Esophagus squamous epithelium (tissue), 5 donors: ENCODE data around the gene LCN10. TPM values are rescaled to one million over a fixed set of nuclear protein-coding genes. Genes with fewer than 3 reads are reported as not detected.

ENCODE experiments used
- DNase-seq: peaks from one replicate; lab custom pipeline; 2025; lab: John Stamatoyannopoulos, UW
- H3K27ac ChIP-seq, 4 donors: fragments of 200-600 bp; sonication (generic); one replicate each; pipeline ENCODE4 v1.5.1; 2016 to 2019; ENCODE audit warnings: mild to moderate bottlenecking in 1 of 4
- H3K27me3 ChIP-seq, 4 donors: fragments of 200-600 bp; sonication (generic); 1 replicate in 3 of 4; 2 replicates in 1 of 4; pipeline versions ENCODE4 v1.5.1 to v1.6.0; 2017 to 2021; ENCODE audit warnings: antibody characterized with exemption in 1 of 4
- H3K36me3 ChIP-seq, 3 donors: fragments of 200-600 bp; sonication (generic); one replicate each; pipeline ENCODE4 v1.5.1; 2016 to 2019
- H3K4me1 ChIP-seq, 3 donors: fragments of 200-600 bp; sonication (generic); one replicate each; pipeline ENCODE4 v1.5.1; 2017 to 2019
- H3K4me3 ChIP-seq, 4 donors: fragments of 200-600 bp; sonication (generic); 1 replicate in 3 of 4; 2 replicates in 1 of 4; pipeline ENCODE4 v1.5.1; 2016 to 2019; ENCODE audit warnings: mild to moderate bottlenecking in 2 of 4, moderate library complexity in 1 of 4
- H3K9me3 ChIP-seq, 3 donors: fragments of 200-600 bp; sonication (generic); one replicate each; pipeline ENCODE4 v1.5.1; 2016 to 2019
- POLR2A ChIP-seq, 4 donors: fragments of 450-650 bp; IDR thresholded peaks; one replicate each; pipeline ENCODE4 v1.6.1; 2017; ENCODE audit warnings: antibody characterized with exemption in 4 of 4, mild to moderate bottlenecking in 4 of 4, moderate library complexity in 3 of 4
- WGBS, 2 donors: methylation state at CpG; one replicate each; pipeline ENCODE4 v1.1.5; 2018; 5-methylcytosine and 5-hydroxymethylcytosine counted together
- intact Hi-C: fragments of 100-400 bp; cut with DNase I; formaldehyde crosslinking; loops from one replicate; pipeline ENCODE4 v1.15.0; 2022
- total RNA-seq, 4 donors: library from RNA; depleted of rRNA; stranded (reverse); fragments of >200 nt; gene quantifications; one replicate each; pipeline ENCODE4 v1.1.0, GENCODE V29; 2016
- TF ChIP-seq, protein P1 (sequence below), 6 experiments: fragments of 450-650 bp in 4 of 6; fragments of 200-600 bp in 2 of 6; sonication (generic) in 2 of 6; IDR thresholded peaks; one replicate each; pipeline ENCODE4 v1.5.1; 2016 to 2019; ENCODE audit warnings: antibody characterized with exemption in 6 of 6, mild to moderate bottlenecking in 4 of 6, moderate library complexity in 4 of 6
- donor health status: DM: yes; HTN: yes; CAD: no.

The LCN10 gene
- total RNA-seq, 4 donors from 2014 or later = 0.64 to 3.8 (median 2.2) TPM

GRCh38 chr9:136719195-136719880, 23.4 kb downstream of the LCN10 start:
- WGBS, 2 donors = 18 to 20% methylated on average over 2 to 4 of the region's 24 CpGs
- Histone ChIP-seq H3K4me3 (no peak overlapping the region), H3K4me1 (peaks cover 49 to 73% (median 50%) of the 10 kb centered on the region in 3 donors), H3K27me3 (peaks cover 0 to 31% (median 0%) of the 10 kb centered on the region in 4 donors), H3K36me3 (peaks cover 16 to 31% (median 23%) of the 10 kb centered on the region in 3 donors), H3K9me3 (no peaks in the 10 kb centered on the region), H3K27ac (peak overlapping the region in 2 of 4 donors; percentile 28 to 33)
- DNase-seq = no peak
- intact Hi-C loops = no loop called here
- no peak for TF ChIP-seq POLR2A (IDR thresholded peaks at IDR 0.05)
- TF ChIP-seq, protein P1, sequence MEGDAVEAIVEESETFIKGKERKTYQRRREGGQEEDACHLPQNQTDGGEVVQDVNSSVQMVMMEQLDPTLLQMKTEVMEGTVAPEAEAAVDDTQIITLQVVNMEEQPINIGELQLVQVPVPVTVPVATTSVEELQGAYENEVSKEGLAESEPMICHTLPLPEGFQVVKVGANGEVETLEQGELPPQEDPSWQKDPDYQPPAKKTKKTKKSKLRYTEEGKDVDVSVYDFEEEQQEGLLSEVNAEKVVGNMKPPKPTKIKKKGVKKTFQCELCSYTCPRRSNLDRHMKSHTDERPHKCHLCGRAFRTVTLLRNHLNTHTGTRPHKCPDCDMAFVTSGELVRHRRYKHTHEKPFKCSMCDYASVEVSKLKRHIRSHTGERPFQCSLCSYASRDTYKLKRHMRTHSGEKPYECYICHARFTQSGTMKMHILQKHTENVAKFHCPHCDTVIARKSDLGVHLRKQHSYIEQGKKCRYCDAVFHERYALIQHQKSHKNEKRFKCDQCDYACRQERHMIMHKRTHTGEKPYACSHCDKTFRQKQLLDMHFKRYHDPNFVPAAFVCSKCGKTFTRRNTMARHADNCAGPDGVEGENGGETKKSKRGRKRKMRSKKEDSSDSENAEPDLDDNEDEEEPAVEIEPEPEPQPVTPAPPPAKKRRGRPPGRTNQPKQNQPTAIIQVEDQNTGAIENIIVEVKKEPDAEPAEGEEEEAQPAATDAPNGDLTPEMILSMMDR (IDR thresholded peaks at IDR 0.05) = peak in 1 of 6 experiments; percentile 3

DNA sequence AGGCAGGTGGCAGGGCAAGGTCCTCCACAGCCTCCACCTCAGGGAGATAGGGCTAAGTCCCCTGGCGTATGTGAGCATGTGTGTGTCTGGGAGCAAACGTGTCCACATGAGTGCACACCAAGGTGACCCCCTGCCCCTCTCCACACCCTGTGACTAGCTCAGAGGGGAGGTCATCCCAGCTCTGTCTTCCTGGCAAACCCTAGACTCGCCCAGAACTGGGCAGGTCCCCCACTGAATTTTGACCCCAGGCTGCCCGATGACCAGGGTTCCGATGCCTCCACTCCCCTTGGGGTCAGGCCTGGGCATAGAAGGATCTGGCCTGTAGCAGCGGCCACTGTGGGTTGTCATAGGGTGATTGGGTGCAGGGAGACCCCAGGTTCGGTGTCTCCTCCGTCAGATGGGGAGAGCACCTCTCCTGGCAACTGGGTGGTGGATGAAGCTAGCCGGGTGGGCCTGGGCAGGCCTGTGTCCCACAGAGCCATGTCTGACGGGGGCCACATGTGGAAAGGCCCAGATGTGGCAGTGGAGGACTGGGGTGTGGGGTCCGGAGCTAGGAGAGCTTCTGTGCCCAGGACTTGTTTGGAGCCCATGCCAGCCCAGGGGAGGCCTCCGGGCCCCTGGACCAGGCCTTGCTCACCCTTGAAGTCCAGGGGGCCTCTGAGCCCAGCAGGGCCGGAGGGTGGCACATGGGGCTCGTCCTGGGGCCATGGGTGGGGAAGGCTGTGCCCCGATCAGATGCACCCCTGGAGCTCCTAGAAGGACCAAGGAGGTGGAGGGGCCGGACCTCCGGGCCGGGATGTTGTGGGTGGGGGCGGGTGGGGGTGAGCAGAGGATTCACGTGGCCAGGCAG, 24.2 kb downstream of the LCN10 start:
- H3K27me3 ChIP-seq = peaks cover 0 to 38% (median 0%) of the 10 kb centered on the region in 4 donors
- no peak for DNase-seq
- H3K4me1 ChIP-seq = peaks cover 43 to 72% (median 47%) of the 10 kb centered on the region in 3 donors
- intact Hi-C loops = no loop called here
- WGBS, 2 donors = 14 to 33% methylated on average over 1 to 3 of the region's 20 CpGs
- no peak overlapping the region for H3K4me3 ChIP-seq
- no peak for TF ChIP-seq POLR2A (IDR thresholded peaks at IDR 0.05)
- TF ChIP-seq, protein P1 (IDR thresholded peaks at IDR 0.05) = no peak
- H3K27ac ChIP-seq = peak overlapping the region in 2 of 4 donors; percentile 21 to 33
- H3K9me3 ChIP-seq = no peaks in the 10 kb centered on the region
- H3K36me3 ChIP-seq = peaks cover 9 to 24% (median 15%) of the 10 kb centered on the region in 3 donors

- no peak for DNase-seq
- TF ChIP-seq POLR2A (IDR thresholded peaks at IDR 0.05) = no peak
- TF ChIP-seq, protein P1 (IDR thresholded peaks at IDR 0.05) = no peak
- WGBS, 2 donors = 65% methylated on average over 7 of the region's 16 CpGs; no CpG with 5 or more reads in 1 of the 2 donors
- H3K27ac ChIP-seq = no peak overlapping the region
- intact Hi-C loops = no loop called here
- no peaks in the 10 kb centered on the region for H3K9me3 ChIP-seq
- H3K4me1 ChIP-seq = peaks cover 36 to 71% (median 38%) of the 10 kb centered on the region in 3 donors
- no peak overlapping the region for H3K4me3 ChIP-seq
- H3K36me3 ChIP-seq = peaks cover 0 to 12% (median 3%) of the 10 kb centered on the region in 3 donors
- peaks cover 0 to 50% (median 0%) of the 10 kb centered on the region in 4 donors for H3K27me3 ChIP-seq
Measured at GRCh38 chr9:136717399-136717798, 25.3 kb downstream of the LCN10 start.

- DNase-seq = no peak
- H3K4me1 ChIP-seq = peaks cover 19 to 55% (median 19%) of the 10 kb centered on the region in 3 donors
- no peaks in the 10 kb centered on the region for H3K36me3 ChIP-seq
- no peak overlapping the region for H3K4me3 ChIP-seq
- intact Hi-C loops = no loop called here
- peaks cover 0 to 66% (median 3%) of the 10 kb centered on the region in 4 donors for H3K27me3 ChIP-seq
- H3K9me3 ChIP-seq = no peaks in the 10 kb centered on the region
- H3K27ac ChIP-seq = peak overlapping the region; percentile 42 to 75 (median 66)
- TF ChIP-seq, protein P1 (IDR thresholded peaks at IDR 0.05) = no peak
- no peak for TF ChIP-seq POLR2A (IDR thresholded peaks at IDR 0.05)
- WGBS, 2 donors = 60% methylated on average over 1 of the region's 8 CpGs; no CpG with 5 or more reads in 1 of the 2 donors
Measured at GRCh38 chr9:136714893-136715274, 27.9 kb downstream of the LCN10 start.
